SK-N-MC (cell line): Measurements from ENCODE around the gene PALM.

Experiments
- DNase-seq: peaks from one replicate; pipeline ENCODE4 v3.0.0-alpha.2; 2011; ENCODE audit warnings: low read depth, low spot score
- H3K27ac ChIP-seq: fragments of 200-600 bp; sonication (generic); 2 replicates; pipeline ENCODE4 v1.5.1; 2016; ENCODE audit warnings: mixed run types
- H3K36me3 ChIP-seq: fragments of 200-600 bp; sonication (generic); 2 replicates; pipeline ENCODE4 v1.6.1; 2017; ENCODE audit warnings: antibody characterized with exemption, low read length, mixed read lengths; ENCODE audit not compliant: insufficient read depth
- H3K4me3 ChIP-seq: fragments of 200-600 bp; sonication (generic); 2 replicates; pipeline ENCODE4 v1.5.1; 2016
- H3K9ac ChIP-seq: fragments of 200-600 bp; sonication (generic); 2 replicates; pipeline ENCODE4 v1.8.0; 2017; ENCODE audit warnings: mixed run types, mixed read lengths; ENCODE audit not compliant: insufficient read length
- H3K9me3 ChIP-seq: fragments of 200-600 bp; sonication (generic); 2 replicates; pipeline ENCODE4 v1.6.1; 2017; ENCODE audit warnings: low read depth, mild to moderate bottlenecking, antibody characterized with exemption, low read length, moderate library complexity, mixed read lengths
- EZH2 ChIP-seq: fragments of 200-600 bp; sonication (generic); IDR thresholded peaks from one replicate; pipeline ENCODE4 v1.6.1; 2017; ENCODE audit warnings: antibody characterized with exemption
- FOXP2 ChIP-seq: optimal IDR thresholded peaks from 2 replicates; pipeline ENCODE3; 2011; ENCODE audit warnings: mild to moderate bottlenecking, moderate library complexity; ENCODE audit not compliant: insufficient read depth; ENCODE audit errors: extremely low read length, control extremely low read depth
- POLR2AphosphoS5 ChIP-seq: IDR thresholded peaks from 2 replicates; pipeline ENCODE4 v1.6.1; 2012; ENCODE audit warnings: mild to moderate bottlenecking, low read depth, low read length, borderline replicate concordance

PALM gene

GRCh38 chr19:752652-753517 lies 44.1 kb downstream of the PALM start:
- no peaks in the 10 kb centered on the region for H3K36me3 ChIP-seq
- no peaks in the 10 kb centered on the region for H3K9me3 ChIP-seq
- no peak for DNase-seq
- no peak overlapping the region for H3K4me3 ChIP-seq
- TF ChIP-seq EZH2 (no peak), FOXP2 (no peak), POLR2AphosphoS5 (no peak)
- H3K27ac ChIP-seq: peak overlapping the region; percentile 57; the same call in 1 of the 2 replicates
- H3K9ac ChIP-seq: no peak overlapping the region

- Histone ChIP-seq H3K9ac (no peak overlapping the region), H3K4me3 (no peak overlapping the region), H3K9me3 (no peaks in the 10 kb centered on the region), H3K36me3 (no peaks in the 10 kb centered on the region), H3K27ac (no peak overlapping the region)
- no peak for TF ChIP-seq FOXP2
- TF ChIP-seq EZH2: no peak
- DNase-seq: no peak
Measured at GRCh38 chr19:754530-754929, 45.8 kb downstream of the PALM start.

GRCh38 chr19:755063-755462 lies 46.3 kb downstream of the PALM start:
- no peaks in the 10 kb centered on the region for H3K9me3 ChIP-seq
- H3K9ac ChIP-seq: no peak overlapping the region
- H3K4me3 ChIP-seq: no peak overlapping the region
- no peak overlapping the region for H3K27ac ChIP-seq
- no peak for DNase-seq
- no peaks in the 10 kb centered on the region for H3K36me3 ChIP-seq
- TF ChIP-seq POLR2AphosphoS5 (no peak), EZH2 (no peak), FOXP2 (no peak)

GRCh38 chr19:756236-756635 lies 47.5 kb downstream of the PALM start:
- no peak overlapping the region for H3K27ac ChIP-seq
- no peak overlapping the region for H3K4me3 ChIP-seq
- no peak for TF ChIP-seq POLR2AphosphoS5
- TF ChIP-seq FOXP2: no peak
- TF ChIP-seq EZH2: no peak
- no peak for DNase-seq
- H3K9ac ChIP-seq: no peak overlapping the region
- no peaks in the 10 kb centered on the region for H3K36me3 ChIP-seq
- H3K9me3 ChIP-seq: no peaks in the 10 kb centered on the region

- TF ChIP-seq FOXP2 (no peak), POLR2AphosphoS5 (no peak), EZH2 (no peak)
- Histone ChIP-seq H3K36me3 (no peaks in the 10 kb centered on the region), H3K27ac (no peak overlapping the region), H3K9ac (no peak overlapping the region), H3K9me3 (no peaks in the 10 kb centered on the region), H3K4me3 (no peak overlapping the region)
- no peak for DNase-seq
Measured at GRCh38 chr19:756821-757688, 48.3 kb downstream of the PALM start.

- Histone ChIP-seq H3K27ac (no peak overlapping the region), H3K4me3 (no peak overlapping the region), H3K36me3 (no peaks in the 10 kb centered on the region), H3K9me3 (no peaks in the 10 kb centered on the region), H3K9ac (no peak overlapping the region)
- TF ChIP-seq EZH2 (no peak), FOXP2 (no peak)
- DNase-seq: no peak
Measured at GRCh38 chr19:757811-758668, 49.3 kb downstream of the PALM start.

GRCh38 chr19:763181-763580 lies 54.4 kb downstream of the PALM start:
- DNase-seq: no peak
- Histone ChIP-seq H3K4me3 (no peak overlapping the region), H3K9me3 (no peaks in the 10 kb centered on the region), H3K9ac (no peak overlapping the region), H3K36me3 (no peaks in the 10 kb centered on the region), H3K27ac (no peak overlapping the region)
- TF ChIP-seq POLR2AphosphoS5: no peak
- no peak for TF ChIP-seq EZH2
- no peak for TF ChIP-seq FOXP2

- no peak for DNase-seq
- Histone ChIP-seq H3K36me3 (no peaks in the 10 kb centered on the region), H3K4me3 (no peak overlapping the region), H3K27ac (no peak overlapping the region), H3K9me3 (no peaks in the 10 kb centered on the region), H3K9ac (no peak overlapping the region)
- TF ChIP-seq EZH2 (no peak), POLR2AphosphoS5 (no peak), FOXP2 (no peak)
Measured at GRCh38 chr19:763869-764268, 55.1 kb downstream of the PALM start.
